PFSK-1 (cell line): Measurements from ENCODE around the gene TNFRSF13B.

Experiments
- POLR2AphosphoS5 ChIP-seq: IDR thresholded peaks from 2 replicates; pipeline ENCODE4 v1.6.1; 2012; ENCODE audit warnings: low read depth, mild to moderate bottlenecking, control low read depth, low read length, moderate library complexity
- SIN3A ChIP-seq: IDR thresholded peaks from 2 replicates; pipeline ENCODE4 v1.6.1; 2012; ENCODE audit warnings: mild to moderate bottlenecking, low read length, moderate library complexity, borderline replicate concordance; ENCODE audit not compliant: insufficient read depth
- TAF1 ChIP-seq: IDR thresholded peaks from 2 replicates; pipeline ENCODE4 v1.6.1; 2012; ENCODE audit warnings: low read length, control low read depth, borderline replicate concordance; ENCODE audit not compliant: insufficient read depth
- TF ChIP-seq, protein P1 (sequence below), 2 experiments: IDR thresholded peaks; 2 replicates each; pipeline versions ENCODE4 v1.6.1 to v1.8.0; 2011 to 2012; ENCODE audit warnings: low read depth in 2 of 2, low read length in 2 of 2, control low read depth in 1 of 2, inconsistent platforms in 1 of 2, mild to moderate bottlenecking in 1 of 2, moderate library complexity in 1 of 2; ENCODE audit not compliant: insufficient read depth in 1 of 2

DNA sequence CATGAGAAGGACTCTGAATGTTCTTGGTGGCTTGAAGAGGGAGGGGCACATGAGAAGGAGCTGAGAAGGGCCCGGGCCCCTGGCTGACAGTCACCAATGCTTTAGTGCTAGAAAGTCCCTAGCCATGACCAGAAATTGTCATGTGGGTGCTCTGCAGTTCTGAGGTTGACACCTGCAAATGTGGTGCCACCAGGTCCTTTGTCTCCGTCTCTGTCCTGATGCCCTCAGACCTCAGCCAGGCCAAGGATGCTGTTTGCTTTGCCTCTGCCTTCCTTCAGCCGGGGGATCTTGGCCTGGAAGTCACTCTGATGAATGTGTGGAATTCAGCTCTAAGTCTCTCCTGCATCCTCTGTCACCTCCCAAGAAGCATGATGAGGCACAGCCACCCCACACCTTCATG, 63.6 kb downstream of the TNFRSF13B start:
- TF ChIP-seq, protein P1, sequence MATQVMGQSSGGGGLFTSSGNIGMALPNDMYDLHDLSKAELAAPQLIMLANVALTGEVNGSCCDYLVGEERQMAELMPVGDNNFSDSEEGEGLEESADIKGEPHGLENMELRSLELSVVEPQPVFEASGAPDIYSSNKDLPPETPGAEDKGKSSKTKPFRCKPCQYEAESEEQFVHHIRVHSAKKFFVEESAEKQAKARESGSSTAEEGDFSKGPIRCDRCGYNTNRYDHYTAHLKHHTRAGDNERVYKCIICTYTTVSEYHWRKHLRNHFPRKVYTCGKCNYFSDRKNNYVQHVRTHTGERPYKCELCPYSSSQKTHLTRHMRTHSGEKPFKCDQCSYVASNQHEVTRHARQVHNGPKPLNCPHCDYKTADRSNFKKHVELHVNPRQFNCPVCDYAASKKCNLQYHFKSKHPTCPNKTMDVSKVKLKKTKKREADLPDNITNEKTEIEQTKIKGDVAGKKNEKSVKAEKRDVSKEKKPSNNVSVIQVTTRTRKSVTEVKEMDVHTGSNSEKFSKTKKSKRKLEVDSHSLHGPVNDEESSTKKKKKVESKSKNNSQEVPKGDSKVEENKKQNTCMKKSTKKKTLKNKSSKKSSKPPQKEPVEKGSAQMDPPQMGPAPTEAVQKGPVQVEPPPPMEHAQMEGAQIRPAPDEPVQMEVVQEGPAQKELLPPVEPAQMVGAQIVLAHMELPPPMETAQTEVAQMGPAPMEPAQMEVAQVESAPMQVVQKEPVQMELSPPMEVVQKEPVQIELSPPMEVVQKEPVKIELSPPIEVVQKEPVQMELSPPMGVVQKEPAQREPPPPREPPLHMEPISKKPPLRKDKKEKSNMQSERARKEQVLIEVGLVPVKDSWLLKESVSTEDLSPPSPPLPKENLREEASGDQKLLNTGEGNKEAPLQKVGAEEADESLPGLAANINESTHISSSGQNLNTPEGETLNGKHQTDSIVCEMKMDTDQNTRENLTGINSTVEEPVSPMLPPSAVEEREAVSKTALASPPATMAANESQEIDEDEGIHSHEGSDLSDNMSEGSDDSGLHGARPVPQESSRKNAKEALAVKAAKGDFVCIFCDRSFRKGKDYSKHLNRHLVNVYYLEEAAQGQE (IDR thresholded peaks at IDR 0.05; ENCODE audit: insufficient read depth in 1 of 2, low read depth in 2 of 2, low read length in 2 of 2) = no peak
- no peak for TF ChIP-seq TAF1
- no peak for TF ChIP-seq POLR2AphosphoS5
- no peak for TF ChIP-seq SIN3A
